ENCODE results near the gene IFI30. TPM values are rescaled to one million over a fixed set of nuclear protein-coding genes. Genes with fewer than 3 reads are reported as not detected.
"Not testable (repeated sequence)": the region's sequence is repeated elsewhere in the genome, so short reads cannot be mapped to it uniquely, and the experiment has no call there.

Gene IFI30
- polyA plus RNA-seq, 12 donors, result 0.09 to 4.5 (median 0.67) TPM; not detected in 5

DNA sequence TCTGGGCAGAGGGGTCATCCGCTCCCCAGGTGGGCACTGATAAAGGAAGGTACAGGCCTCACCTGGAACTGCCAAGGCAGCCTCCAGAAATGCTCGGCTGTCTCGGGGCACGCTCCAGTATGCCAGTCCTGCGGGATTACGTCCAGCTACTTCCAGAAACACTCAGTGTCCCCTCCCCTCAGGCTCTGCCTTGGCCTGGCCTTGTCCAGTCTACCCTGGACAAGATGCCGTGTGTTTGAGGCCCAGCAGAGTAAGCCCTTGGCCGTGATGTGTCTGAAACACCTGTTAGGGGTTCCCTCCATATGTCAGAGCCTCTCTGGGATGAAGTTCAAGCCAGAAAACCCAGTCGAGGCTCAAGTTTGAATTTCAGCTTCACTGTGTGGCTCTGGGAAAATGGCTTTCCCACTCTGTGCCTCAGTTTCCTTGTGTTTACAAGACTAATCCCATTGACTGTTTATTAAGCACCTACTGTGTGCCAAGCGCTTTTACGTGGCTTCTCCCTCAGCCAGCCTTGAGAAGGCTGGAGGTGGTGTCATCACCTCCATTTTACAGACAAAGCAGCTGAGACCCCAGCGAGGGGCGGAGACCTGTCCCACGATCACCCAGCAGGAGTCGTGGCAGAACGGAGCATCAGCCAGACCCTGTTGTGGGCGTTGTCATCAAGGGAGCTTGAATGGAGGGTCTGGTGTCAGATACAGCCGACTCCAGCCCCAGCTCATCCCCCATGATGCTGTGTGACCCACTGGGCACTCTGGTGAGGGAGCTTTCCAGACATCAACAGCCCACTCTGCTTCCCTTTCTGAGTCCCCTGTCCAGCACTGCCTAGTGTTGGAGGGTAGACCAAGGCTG, 22.6 kb upstream of the IFI30 start:
- DNase-seq, result no peak

GRCh38 chr19:18152442-18152816, 21.2 kb upstream of the IFI30 start:
- peak; percentile 98 for DNase-seq

GRCh38 chr19:18152817-18153555, 20.6 kb upstream of the IFI30 start, which contains the start of gene PIK3R2:
TSS of gene PIK3R2 (plus strand) at chr19:18153163. CDS start at chr19:18155880, 2,717 bp downstream.
- DNase-seq, result peak; percentile 99

DNA sequence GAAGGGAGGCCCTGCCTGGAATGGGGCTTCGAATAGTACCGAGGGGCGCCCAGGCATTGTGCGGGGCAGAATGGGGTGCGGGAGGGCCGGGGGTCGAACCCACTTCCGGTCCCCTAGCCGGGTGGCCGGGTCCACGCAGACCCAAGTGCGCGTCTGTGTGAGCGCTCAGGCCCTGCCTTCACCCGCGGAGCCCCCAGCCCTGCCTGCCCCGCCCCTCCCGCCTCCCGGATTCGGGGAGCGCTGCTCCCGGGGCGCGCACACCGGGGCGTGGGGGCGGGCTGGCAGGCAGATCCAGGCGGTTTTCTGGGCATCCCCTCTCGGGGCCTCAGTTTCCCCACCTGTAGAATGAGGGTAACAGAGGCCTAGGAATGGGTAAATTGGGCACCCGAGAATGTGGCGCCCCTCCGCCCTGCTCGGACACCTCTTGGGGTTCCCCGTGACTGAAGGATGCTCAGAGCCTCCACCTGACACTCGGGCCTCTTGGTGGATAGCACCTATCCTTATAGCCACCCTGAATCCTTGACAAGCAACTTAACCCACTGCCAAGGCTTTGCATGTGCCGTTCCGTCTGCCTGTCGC, 20.0 kb upstream of the IFI30 start:
- DNase-seq, result no peak

DNA sequence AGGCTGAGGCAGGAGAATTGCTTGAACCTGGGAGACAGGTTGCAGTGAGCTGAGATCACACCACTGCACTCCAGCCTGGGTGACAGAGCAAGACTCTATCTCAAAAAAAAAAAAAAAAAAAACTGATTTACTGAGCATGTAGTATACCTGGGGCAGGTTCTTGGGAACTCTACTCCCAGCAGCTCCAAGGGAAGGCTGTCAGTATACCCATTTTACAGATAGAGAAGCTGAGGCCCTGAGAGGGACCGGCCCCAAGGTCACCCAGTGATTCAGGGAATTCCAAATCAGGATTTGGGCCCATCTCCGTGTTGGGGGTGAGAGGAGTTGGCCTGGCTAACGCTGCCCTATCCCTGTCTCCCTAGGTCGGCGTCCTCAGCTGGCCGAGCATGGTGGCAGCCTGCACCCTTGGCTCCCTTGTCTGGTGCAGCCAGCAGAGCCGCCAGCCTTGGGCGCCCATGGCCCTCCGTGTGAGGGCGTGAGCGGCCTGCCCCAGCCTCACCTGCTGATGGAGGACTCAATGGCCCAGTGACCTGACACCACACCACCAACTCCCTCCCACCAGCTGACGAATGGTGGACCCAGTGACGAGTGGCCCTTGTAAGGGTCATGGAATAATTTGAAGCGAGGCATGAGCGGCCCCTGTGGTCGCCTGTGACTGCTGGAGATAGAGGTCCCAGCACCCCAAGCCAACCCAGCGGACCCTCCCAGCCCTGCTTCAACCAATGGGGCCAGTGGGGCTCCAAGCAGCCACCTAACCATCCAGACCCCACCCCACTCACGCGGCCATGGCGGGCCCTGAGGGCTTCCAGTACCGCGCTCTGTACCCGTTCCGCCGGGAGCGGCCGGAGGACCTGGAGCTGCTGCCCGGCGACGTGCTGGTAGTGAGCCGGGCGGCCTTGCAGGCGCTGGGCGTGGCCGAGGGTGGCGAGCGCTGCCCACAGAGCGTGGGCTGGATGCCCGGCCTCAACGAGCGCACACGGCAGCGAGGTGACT, 18.2 kb upstream of the IFI30 start:
- DNase-seq, result no peak

DNA sequence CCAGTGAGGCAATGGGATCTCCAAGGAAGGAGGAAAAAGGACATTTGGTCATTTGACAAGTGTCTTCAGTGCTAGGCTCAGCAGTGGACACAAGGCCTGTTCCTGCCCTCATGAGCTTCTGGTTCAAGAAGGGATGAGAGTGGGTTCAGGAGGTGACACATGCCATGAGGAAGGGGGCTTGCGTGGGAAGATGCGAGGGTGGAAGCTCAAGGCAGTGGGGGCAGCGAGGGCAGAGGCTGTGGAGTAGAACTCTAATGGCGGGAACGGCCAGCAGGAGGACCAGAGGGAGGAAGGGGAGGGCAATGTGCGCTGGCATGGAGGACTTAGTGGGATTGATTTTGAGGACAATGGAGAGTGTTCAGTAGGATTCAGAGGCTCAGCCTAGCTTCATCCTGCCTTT, 17.3 kb upstream of the IFI30 start:
- DNase-seq, result no peak

DNA sequence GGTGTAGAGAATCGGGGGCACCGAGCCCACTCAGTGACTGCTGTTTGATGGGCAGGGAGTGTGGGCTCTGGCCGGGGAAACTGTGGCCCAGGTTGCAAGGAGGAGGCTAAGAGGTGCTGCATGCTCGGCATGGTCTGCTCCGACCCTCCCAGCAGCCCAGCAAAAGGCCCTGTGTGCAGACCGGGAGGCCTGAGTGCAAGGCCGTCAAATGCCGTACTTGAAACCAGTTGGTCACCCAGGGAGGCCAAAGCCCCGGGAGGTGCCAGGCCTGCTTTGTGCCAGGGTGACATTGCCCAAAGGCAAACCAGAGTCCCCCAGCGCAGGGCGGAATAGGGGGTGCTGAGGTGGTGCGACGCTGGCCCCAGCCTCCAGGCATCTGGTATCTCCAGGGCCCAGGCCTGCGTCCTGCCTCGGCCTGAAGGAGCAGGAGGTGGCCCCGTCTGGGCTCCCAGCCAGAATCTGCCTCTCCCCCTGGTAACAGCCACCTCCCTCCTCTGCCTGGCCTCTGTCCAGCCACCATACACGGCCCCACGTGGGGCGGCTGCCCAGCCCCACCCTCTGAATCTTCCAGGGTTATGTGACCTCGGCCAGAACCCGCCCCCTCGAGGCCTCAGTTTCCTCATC, 16.7 kb upstream of the IFI30 start:
- DNase-seq, result peak; percentile 73

GRCh38 chr19:18157465-18158063, 16.0 kb upstream of the IFI30 start:
- no peak for DNase-seq

DNA sequence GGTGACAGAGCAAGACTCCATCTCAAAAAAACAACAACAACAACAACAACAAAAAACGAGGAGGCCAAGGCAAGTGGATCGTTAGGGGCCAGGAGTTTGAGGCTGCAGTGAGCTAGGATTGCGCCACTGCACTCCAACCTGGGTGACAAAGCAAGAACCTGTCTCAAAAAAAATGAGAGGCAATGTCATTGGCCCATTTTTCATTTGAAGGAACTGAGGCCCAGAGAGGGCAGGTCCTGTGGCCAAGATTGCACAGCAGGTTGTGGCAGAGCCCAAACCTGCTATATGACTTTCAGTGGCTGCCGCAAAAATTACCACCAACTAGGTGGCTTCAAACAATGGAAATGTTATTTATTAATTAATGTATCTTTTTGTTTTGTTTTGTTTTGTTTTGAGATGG, 15.1 kb upstream of the IFI30 start:
- DNase-seq, result no peak

DNA sequence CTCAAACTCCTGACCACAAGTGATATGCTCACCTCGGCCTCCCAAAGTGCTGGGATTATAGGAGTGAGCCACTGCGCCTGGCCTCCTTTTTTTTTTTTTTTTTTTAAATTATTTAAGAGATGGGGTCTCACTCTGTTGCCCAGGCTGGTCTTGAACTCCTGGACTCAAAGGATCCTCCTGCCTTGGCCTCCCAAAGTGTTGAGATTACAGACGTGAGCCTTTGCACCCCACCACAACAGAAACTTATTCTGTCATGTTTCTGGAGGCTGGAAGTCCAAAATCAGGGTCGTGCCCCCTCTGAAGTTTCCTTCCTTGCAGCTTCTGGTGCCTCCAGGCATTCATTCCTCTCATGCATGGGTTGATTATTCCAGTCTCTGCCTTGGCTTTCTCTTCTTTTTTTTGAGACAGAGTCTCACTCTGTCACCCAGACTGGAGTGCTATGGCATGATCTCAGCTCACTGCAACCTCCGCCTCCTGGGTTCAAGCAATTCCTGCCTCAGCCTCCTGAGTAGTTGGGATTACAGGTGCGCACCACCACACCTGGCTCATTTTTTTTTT, 14.5 kb upstream of the IFI30 start:
- DNase-seq, result not testable (repeated sequence)

- no peak for DNase-seq
Measured at GRCh38 chr19:18159810-18160209, 13.8 kb upstream of the IFI30 start.

DNA sequence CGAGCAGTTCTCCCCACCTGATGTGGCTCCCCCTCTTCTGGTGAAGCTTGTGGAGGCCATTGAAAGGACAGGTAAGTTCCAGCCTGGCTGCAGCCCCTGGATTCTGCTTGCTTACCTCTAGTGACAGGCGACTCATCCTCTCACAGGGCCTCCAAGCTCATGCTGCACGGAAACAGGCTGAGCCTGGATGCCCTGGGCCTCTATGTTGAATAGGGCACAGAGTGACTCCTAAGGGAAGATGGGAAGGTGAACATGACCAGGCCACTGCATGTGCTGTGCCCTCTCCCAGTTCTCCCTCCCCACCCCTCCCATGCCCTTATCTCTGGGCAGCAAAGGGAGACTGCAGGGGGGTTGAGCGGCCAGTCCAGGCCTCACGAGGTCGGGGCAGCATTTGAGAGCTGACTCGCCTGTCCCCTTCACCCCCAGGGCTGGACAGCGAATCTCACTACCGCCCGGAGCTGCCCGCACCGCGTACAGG, 13.1 kb upstream of the IFI30 start:
- no peak for DNase-seq

GRCh38 chr19:18160971-18161635, 12.5 kb upstream of the IFI30 start:
- no peak for DNase-seq

GRCh38 chr19:18161636-18162002, 12.0 kb upstream of the IFI30 start:
- DNase-seq, result no peak

DNA sequence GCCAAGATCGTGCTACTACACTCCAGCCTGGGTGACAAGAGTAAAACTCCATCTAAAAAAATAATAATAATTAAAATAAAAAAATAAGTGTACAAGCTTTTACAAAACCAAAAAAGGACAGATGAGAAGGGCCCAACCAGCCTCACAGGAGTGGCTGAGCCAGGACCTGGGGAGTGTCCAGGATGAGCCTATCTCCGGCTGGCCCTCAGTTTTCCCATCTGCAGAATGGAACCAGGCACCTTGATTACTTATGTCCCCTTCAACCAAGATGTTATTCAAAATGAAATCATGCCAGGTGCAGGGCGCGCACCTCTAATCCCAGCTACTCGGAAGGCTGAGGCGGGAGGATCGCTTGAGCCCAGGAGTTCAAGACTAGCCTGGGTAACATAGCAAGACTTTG, 9.5 kb upstream of the IFI30 start:
- DNase-seq, result no peak

GRCh38 chr19:18165794-18166544, 7.6 kb upstream of the IFI30 start:
- no peak for DNase-seq

GRCh38 chr19:18167011-18167410, 6.6 kb upstream of the IFI30 start:
- no peak for DNase-seq

DNA sequence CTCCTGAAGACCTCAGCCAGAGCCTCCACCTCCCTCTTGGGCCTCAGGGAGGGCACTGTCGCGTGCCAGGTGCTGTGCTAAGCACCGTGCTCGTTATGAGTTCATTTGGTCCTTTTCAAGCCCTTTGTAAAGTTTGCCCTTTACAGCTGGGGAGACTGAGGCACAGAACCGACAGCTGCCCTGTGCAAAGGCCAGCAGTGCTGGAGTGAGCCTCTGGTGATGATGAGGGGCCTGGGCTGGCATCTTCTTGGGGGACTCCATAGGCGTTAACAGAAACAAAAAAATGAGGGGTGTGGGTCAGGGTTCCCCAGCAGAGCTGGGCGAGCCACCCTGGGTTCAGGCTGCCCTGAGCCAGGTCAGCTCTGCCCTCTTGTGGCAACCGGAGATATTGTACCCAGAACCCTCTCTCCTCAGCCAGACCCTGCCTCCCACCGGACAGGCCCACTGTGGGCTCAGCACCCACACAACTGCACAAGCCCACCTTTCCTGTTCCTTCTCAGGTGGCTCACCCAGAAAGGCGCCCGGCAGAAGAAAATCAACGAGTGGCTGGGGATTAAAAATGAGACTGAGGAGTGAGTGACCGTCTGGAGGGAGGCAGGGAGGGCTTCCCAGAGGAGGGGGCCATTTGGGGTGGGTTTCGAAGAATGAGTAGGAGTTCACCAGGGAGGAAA, 5.5 kb upstream of the IFI30 start:
- DNase-seq, result no peak
